ENCODE measurements around the gene EXOSC7. TPM values are rescaled to one million over a fixed set of nuclear protein-coding genes. Genes with fewer than 3 reads are reported as not detected.
"Not testable (repeated sequence)": the region's sequence is repeated elsewhere in the genome, so short reads cannot be mapped to it uniquely, and the experiment has no call there.

Gene EXOSC7
- total RNA-seq, 2 experiments from 2014 or later: 28.1 to 28.4 TPM

DNA sequence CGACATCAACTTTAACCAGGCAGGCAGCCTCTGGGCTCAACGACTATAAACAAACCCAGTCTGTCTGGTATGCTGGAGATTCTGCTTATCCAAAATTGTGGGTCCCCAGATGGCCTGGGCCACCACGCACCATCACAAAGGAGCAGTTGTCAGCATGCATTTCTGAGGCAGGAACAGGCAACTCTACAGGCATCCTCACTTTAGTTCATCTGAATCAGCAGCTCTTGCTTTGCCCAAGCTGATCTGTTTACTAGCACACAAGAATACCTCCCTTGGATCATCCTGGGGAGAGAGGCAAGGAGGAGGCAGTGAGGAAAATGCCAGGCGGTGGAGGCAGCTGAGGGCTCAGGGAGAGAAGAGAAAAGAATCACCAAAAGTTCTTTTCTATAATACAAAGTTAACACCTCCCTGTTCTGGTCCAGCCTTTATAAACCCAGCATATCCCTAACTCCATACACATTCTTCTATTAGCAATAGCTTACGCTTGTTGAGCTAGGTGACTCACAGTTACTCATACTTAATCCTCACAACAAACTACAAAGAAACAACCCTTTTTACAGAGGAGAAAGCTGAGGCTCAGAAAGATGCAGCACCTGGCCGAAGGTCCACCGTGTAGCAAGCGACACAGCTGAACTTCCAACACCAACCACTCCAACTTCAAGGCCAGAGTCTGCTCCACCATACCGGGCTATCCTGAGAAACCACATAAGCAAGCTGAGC is 33.7 kb upstream of the EXOSC7 start:
- DNase-seq: no peak
- Mint-ChIP-seq H3K27ac (no peak overlapping the region), H3K4me1 (ENCODE audit: low read depth) (no peaks in the 10 kb centered on the region), H3K36me3 (ENCODE audit: low read depth) (peaks cover 90% of the 10 kb centered on the region), H3K9me3 (no peaks in the 10 kb centered on the region), H3K27me3 (no peaks in the 10 kb centered on the region), H3K4me3 (no peak overlapping the region)
- Histone ChIP-seq H3K4me3 (ENCODE audit: low read length) (no peak overlapping the region), H3K27ac (ENCODE audit: low read depth in 1 of 2, low read length in 2 of 2) (no peak overlapping the region), H3K9me3 (ENCODE audit: control insufficient read depth in 1 of 2, insufficient read depth in 1 of 2, low read length in 2 of 2) (no peaks in the 10 kb centered on the region), H3K36me3 (ENCODE audit: insufficient read depth, low read length) (peaks cover 69% of the 10 kb centered on the region), H3K27me3 (ENCODE audit: control insufficient read depth in 1 of 2, insufficient read depth in 2 of 2, low read length in 2 of 2) (no peaks in the 10 kb centered on the region), H3K4me1 (ENCODE audit: insufficient read depth, low read length) (no peaks in the 10 kb centered on the region)
- POLR2A ChIA-PET: no interaction called here
- TF ChIP-seq, protein P1, sequence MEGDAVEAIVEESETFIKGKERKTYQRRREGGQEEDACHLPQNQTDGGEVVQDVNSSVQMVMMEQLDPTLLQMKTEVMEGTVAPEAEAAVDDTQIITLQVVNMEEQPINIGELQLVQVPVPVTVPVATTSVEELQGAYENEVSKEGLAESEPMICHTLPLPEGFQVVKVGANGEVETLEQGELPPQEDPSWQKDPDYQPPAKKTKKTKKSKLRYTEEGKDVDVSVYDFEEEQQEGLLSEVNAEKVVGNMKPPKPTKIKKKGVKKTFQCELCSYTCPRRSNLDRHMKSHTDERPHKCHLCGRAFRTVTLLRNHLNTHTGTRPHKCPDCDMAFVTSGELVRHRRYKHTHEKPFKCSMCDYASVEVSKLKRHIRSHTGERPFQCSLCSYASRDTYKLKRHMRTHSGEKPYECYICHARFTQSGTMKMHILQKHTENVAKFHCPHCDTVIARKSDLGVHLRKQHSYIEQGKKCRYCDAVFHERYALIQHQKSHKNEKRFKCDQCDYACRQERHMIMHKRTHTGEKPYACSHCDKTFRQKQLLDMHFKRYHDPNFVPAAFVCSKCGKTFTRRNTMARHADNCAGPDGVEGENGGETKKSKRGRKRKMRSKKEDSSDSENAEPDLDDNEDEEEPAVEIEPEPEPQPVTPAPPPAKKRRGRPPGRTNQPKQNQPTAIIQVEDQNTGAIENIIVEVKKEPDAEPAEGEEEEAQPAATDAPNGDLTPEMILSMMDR (IDR thresholded peaks at IDR 0.05): no peak
- CTCF ChIA-PET: no interaction called here
- intact Hi-C loops (cut with DNase I, micrococcal nuclease): no loop called here
- no peak for ATAC-seq (ENCODE audit: poor library complexity)

- no peaks in the 10 kb centered on the region for H3K4me1 ChIP-seq (ENCODE audit: insufficient read depth, low read length)
- DNase-seq (no peak), ATAC-seq (ENCODE audit: poor library complexity) (no peak)
- no peaks in the 10 kb centered on the region for H3K27me3 ChIP-seq (ENCODE audit: control insufficient read depth in 1 of 2, insufficient read depth in 2 of 2, low read length in 2 of 2)
- Mint-ChIP-seq H3K9me3 (no peaks in the 10 kb centered on the region), H3K27me3 (no peaks in the 10 kb centered on the region), H3K36me3 (ENCODE audit: low read depth) (peaks cover 57% of the 10 kb centered on the region), H3K4me1 (ENCODE audit: low read depth) (peaks cover 12% of the 10 kb centered on the region), H3K4me3 (no peak overlapping the region), H3K27ac (no peak overlapping the region)
- intact Hi-C loops (cut with DNase I, micrococcal nuclease): no loop called here
- TF ChIP-seq, protein P1 (IDR thresholded peaks at IDR 0.05): no peak
- H3K4me3 ChIP-seq (ENCODE audit: low read length): no peak overlapping the region
- no peaks in the 10 kb centered on the region for H3K9me3 ChIP-seq (ENCODE audit: control insufficient read depth in 1 of 2, insufficient read depth in 1 of 2, low read length in 2 of 2)
- no peak overlapping the region for H3K27ac ChIP-seq (ENCODE audit: low read depth in 1 of 2, low read length in 2 of 2)
- CTCF ChIA-PET: no interaction called here
- H3K36me3 ChIP-seq (ENCODE audit: insufficient read depth, low read length): peaks cover 26% of the 10 kb centered on the region
- POLR2A ChIA-PET: no interaction called here
These were observed 27.8 kb upstream of the EXOSC7 start for GRCh38 chr3:44948239-44948638.

DNA sequence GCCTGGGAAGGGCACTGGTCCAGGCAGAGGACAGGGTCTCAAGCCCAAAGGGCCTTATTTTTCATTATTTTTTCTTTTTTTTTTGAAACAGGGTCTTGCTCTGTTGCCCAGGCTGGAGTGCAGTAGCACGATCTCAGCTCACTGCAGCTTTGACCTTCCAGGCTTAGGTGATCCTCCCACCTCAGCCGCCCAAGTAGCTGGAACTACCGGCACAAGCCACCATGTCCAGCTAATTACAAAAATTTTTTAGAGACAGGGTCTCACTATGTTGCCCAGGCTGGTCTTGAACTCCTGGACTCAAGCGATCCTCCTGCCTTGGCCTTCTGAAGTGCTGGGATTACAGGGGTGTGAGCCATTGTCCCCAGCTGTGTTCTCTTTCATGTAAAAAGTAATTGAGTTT is 26.3 kb upstream of the EXOSC7 start:
- peaks cover 12% of the 10 kb centered on the region for H3K4me1 Mint-ChIP-seq (ENCODE audit: low read depth)
- H3K36me3 ChIP-seq (ENCODE audit: insufficient read depth, low read length): peaks cover 19% of the 10 kb centered on the region
- H3K4me1 ChIP-seq (ENCODE audit: insufficient read depth, low read length); CTCF ChIA-PET; DNase-seq; H3K9me3 Mint-ChIP-seq; H3K27ac ChIP-seq (ENCODE audit: low read depth in 1 of 2, low read length in 2 of 2); H3K27me3 ChIP-seq (ENCODE audit: control insufficient read depth in 1 of 2, insufficient read depth in 2 of 2, low read length in 2 of 2); ATAC-seq (ENCODE audit: poor library complexity); H3K27me3 Mint-ChIP-seq; POLR2A ChIA-PET; H3K9me3 ChIP-seq (ENCODE audit: control insufficient read depth in 1 of 2, insufficient read depth in 1 of 2, low read length in 2 of 2); H3K4me3 ChIP-seq (ENCODE audit: low read length); H3K4me3 Mint-ChIP-seq; intact Hi-C loops (cut with DNase I, micrococcal nuclease); H3K27ac Mint-ChIP-seq: not testable (repeated sequence)
- peaks cover 61% of the 10 kb centered on the region for H3K36me3 Mint-ChIP-seq (ENCODE audit: low read depth)

GRCh38 chr3:44950275-44950734 is 25.7 kb upstream of the EXOSC7 start:
- H3K27ac ChIP-seq (ENCODE audit: low read depth in 1 of 2, low read length in 2 of 2): no peak overlapping the region
- Mint-ChIP-seq H3K4me3 (no peak overlapping the region), H3K36me3 (ENCODE audit: low read depth) (peaks cover 60% of the 10 kb centered on the region), H3K27me3 (no peaks in the 10 kb centered on the region), H3K9me3 (no peaks in the 10 kb centered on the region), H3K4me1 (ENCODE audit: low read depth) (peaks cover 12% of the 10 kb centered on the region), H3K27ac (peak overlapping the region; percentile 3)
- ChIA-PET POLR2A (no interaction called here), CTCF (no interaction called here)
- peaks cover 16% of the 10 kb centered on the region for H3K36me3 ChIP-seq (ENCODE audit: insufficient read depth, low read length)
- no peaks in the 10 kb centered on the region for H3K27me3 ChIP-seq (ENCODE audit: control insufficient read depth in 1 of 2, insufficient read depth in 2 of 2, low read length in 2 of 2)
- no peaks in the 10 kb centered on the region for H3K9me3 ChIP-seq (ENCODE audit: control insufficient read depth in 1 of 2, insufficient read depth in 1 of 2, low read length in 2 of 2)
- TF ChIP-seq, protein P1 (IDR thresholded peaks at IDR 0.05): no peak
- intact Hi-C loops (cut with DNase I, micrococcal nuclease): no loop called here
- ATAC-seq (ENCODE audit: poor library complexity) (no peak), DNase-seq (no peak)
- H3K4me1 ChIP-seq (ENCODE audit: insufficient read depth, low read length): no peaks in the 10 kb centered on the region
- H3K4me3 ChIP-seq (ENCODE audit: low read length): no peak overlapping the region
